ENCODE data around the gene TM9SF1.
A peak's percentile ranks its signal among the peaks of the same experiment; 100 is the strongest.

TM9SF1 gene

DNA sequence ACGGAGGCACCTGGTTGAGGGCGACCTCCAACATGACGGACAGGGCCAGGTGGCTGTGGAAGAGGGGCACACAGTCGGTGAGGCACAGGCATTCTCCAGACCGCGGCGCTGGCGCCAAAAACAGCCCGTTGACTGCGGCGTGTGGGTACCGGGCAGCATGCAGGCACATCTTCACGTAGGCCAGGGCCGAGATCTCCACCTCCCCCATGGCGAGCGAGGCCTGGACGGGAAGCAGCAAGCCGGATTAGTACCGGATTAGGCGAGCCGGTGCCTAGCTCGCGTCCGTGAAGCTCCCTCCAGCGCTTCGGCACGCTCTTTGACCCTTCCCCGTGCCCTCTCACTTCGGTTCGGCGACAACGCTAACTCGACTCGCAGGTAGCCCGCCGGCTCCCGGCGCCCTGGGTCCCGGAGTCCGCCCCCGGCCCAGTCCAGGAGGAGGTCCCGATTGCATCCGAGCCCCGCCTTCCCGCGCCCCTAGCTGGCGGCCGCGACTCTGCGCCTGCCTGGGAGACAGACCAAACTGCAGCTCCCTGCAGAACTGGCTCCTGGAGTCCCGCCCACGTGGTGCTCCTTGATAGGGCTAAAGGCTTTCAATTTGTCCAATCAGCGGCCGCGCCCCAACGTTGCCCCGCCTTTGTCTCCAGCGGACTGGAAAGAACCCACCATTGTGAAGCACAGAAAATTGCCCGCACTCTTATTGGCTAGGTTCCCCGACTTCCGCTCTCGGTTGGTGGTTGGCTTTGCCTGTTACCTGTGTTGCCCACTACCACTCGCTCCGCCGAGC lies 54.0 kb downstream of the TM9SF1 start, which contains the start of gene EMC9:
Gene EMC9, minus strand, starts transcription at position 495 of the 784 bp plus-strand sequence. Its CDS starts 287 bp downstream, at position 208.
- Histone ChIP-seq H3K4me2 (ENCODE audit: low read depth, low read length) (peak within 1 kb of the TSS; percentile 78), H2AFZ (ENCODE audit: low read length) (peak within 1 kb of the TSS; percentile 53), H3F3A (ENCODE audit: insufficient read depth, low read length) (peaks cover 6% of the 10 kb centered on the region), H3K9me3 (replicated peaks; ENCODE audit: insufficient read depth, low read length) (no peaks in the 10 kb centered on the region), H3K27ac (ENCODE audit: low read length) (peak within 1 kb of the TSS; percentile 75), H4K20me1 (ENCODE audit: insufficient read depth, low read length) (no peaks in the 10 kb centered on the region), H3K9ac (ENCODE audit: low read length) (peak within 1 kb of the TSS; percentile 72), H3K79me2 (ENCODE audit: low read length) (peaks cover 66% of the 10 kb centered on the region), H3K4me3 (ENCODE audit: low read length) (peak within 1 kb of the TSS; percentile 86), H3K36me3 (replicated peaks; ENCODE audit: insufficient read depth, low read length) (0 out of 2 replicates have a peak, but pooled peaks cover 2% of the 10 kb centered on the region), H3K27me3 (replicated peaks; ENCODE audit: insufficient read depth, low read length) (no peaks in the 10 kb centered on the region), H3K9me2 (replicated peaks; ENCODE audit: insufficient read depth, low read length) (no peaks in the 10 kb centered on the region), H3K4me1 (ENCODE audit: low read length) (peaks cover 15% of the 10 kb centered on the region; the same call in 1 of the 2 replicates)
- TF ChIP-seq EZH2 (optimal IDR thresholded peaks at IDR 0.05; ENCODE audit: low read depth, low read length) = no peak
- TF ChIP-seq, protein P1, sequence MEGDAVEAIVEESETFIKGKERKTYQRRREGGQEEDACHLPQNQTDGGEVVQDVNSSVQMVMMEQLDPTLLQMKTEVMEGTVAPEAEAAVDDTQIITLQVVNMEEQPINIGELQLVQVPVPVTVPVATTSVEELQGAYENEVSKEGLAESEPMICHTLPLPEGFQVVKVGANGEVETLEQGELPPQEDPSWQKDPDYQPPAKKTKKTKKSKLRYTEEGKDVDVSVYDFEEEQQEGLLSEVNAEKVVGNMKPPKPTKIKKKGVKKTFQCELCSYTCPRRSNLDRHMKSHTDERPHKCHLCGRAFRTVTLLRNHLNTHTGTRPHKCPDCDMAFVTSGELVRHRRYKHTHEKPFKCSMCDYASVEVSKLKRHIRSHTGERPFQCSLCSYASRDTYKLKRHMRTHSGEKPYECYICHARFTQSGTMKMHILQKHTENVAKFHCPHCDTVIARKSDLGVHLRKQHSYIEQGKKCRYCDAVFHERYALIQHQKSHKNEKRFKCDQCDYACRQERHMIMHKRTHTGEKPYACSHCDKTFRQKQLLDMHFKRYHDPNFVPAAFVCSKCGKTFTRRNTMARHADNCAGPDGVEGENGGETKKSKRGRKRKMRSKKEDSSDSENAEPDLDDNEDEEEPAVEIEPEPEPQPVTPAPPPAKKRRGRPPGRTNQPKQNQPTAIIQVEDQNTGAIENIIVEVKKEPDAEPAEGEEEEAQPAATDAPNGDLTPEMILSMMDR (IDR thresholded peaks at IDR 0.05; ENCODE audit: low read length) = no peak
- TF ChIP-seq EZH2phosphoT487 (IDR thresholded peaks at IDR 0.05; ENCODE audit: low read length) = no peak
- peak; percentile 97 for DNase-seq

DNA sequence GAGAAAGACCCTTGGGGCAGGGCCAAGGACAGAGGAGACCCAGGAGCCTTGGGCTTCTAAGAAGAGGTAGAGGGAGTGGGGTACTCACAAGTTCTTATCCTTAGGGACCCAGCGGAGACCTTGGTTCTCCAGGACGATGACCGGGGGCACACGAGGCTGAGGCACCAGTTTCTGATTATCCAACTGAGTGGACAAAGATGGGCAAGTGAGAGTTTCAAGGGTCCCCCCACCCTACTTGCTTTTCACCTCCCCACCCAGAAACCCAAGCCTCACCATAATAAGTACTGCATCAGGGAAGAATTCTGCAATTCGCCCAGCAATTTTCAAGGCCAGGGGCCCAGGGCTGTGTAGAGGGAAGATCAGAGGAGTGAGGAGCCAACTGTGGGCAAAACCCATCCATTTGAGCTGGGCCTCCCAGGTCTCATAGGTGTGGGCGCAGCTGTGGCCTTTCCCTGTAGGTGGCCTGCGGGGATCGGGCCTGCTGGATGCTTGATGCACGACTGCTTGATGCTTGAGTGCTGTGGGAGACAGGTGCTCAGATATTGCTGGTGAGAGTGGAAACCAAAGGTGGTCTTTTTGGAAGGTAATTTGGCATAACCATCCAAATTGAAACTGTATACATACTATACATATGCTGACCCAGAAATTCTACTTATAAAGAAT lies 55.8 kb downstream of the TM9SF1 start:
- H3F3A ChIP-seq (ENCODE audit: insufficient read depth, low read length) = peaks cover 8% of the 10 kb centered on the region
- no peak overlapping the region for H3K4me3 ChIP-seq (ENCODE audit: low read length)
- DNase-seq = no peak
- no peaks in the 10 kb centered on the region for H3K27me3 ChIP-seq (replicated peaks; ENCODE audit: insufficient read depth, low read length)
- 0 out of 2 replicates have a peak, but pooled peaks cover 2% of the 10 kb centered on the region for H3K36me3 ChIP-seq (replicated peaks; ENCODE audit: insufficient read depth, low read length)
- H2AFZ ChIP-seq (ENCODE audit: low read length) = no peak overlapping the region
- no peak overlapping the region for H3K9ac ChIP-seq (ENCODE audit: low read length)
- H3K9me3 ChIP-seq (replicated peaks; ENCODE audit: insufficient read depth, low read length) = no peaks in the 10 kb centered on the region
- TF ChIP-seq, protein P1 (IDR thresholded peaks at IDR 0.05; ENCODE audit: low read length) = 0 out of 2 replicates have a peak, but pooled peaks have one; percentile 12
- TF ChIP-seq EZH2phosphoT487 (IDR thresholded peaks at IDR 0.05; ENCODE audit: low read length) (no peak), EZH2 (optimal IDR thresholded peaks at IDR 0.05; ENCODE audit: low read depth, low read length) (no peak)
- H3K4me1 ChIP-seq (ENCODE audit: low read length) = peaks cover 11% of the 10 kb centered on the region; the same call in 1 of the 2 replicates
- peaks cover 50% of the 10 kb centered on the region for H3K79me2 ChIP-seq (ENCODE audit: low read length)
- H3K27ac ChIP-seq (ENCODE audit: low read length) = no peak overlapping the region
- peak overlapping the region; percentile 47 for H3K4me2 ChIP-seq (ENCODE audit: low read depth, low read length)
- no peaks in the 10 kb centered on the region for H3K9me2 ChIP-seq (replicated peaks; ENCODE audit: insufficient read depth, low read length)
- H4K20me1 ChIP-seq (ENCODE audit: insufficient read depth, low read length) = no peaks in the 10 kb centered on the region
